H7 (cell line): ENCODE measurements around the gene PLEKHO2. TPM values are rescaled to one million over a fixed set of nuclear protein-coding genes. Genes with fewer than 3 reads are reported as not detected.
A peak's percentile ranks its signal among the peaks of the same experiment; 100 is the strongest.

Source experiments
- DNase-seq: peaks from one replicate; pipeline ENCODE4 v3.0.0; 2012
- H3K27me3 ChIP-seq: 2 replicates; pipeline ENCODE4 v1.6.0; 2011; ENCODE audit warnings: mild to moderate bottlenecking, low read length; ENCODE audit not compliant: control insufficient read depth, insufficient read depth
- H3K36me3 ChIP-seq: replicated peaks from 2 replicates; pipeline ENCODE4 v1.5.1; 2011; ENCODE audit warnings: low read length; ENCODE audit not compliant: control insufficient read depth, insufficient read depth
- H3K4me3 ChIP-seq: 2 replicates; pipeline ENCODE4 v1.5.1; 2011; ENCODE audit warnings: low read depth, mild to moderate bottlenecking, control low read depth, low read length, moderate library complexity; ENCODE audit not compliant: insufficient read depth
- total RNA-seq: library from RNA; depleted of rRNA; stranded (reverse); fragments of >200 nt; shearing (Covaris generic); gene quantifications from 2 replicates; pipeline ENCODE4 v1.2.3, GENCODE V29; 2014

The PLEKHO2 gene
- total RNA-seq, 1 experiment from 2014 or later = 14.5 TPM

DNA sequence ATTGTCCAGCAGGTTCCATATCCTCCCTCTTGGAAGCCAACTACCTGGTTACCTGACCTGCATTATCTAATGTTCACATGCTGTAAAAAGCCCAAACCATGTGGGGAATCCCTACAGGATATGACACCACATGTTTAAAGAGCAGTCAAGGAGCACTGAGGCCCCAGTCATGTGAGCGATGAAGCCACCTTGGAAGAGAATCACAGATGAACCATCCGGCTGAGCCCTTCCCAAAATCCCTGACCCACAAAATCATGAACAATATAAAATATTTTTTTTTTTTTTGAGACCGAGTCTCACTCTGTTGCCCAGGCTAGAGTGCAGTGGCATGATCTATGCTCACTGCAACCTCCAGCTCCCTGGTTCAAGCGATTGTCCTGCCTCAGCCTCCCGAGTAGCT, 59.4 kb downstream of the PLEKHO2 start:
- Histone ChIP-seq H3K4me3 (no peak overlapping the region), H3K27me3 (no peaks in the 10 kb centered on the region), H3K36me3 (no peaks in the 10 kb centered on the region)
- no peak for DNase-seq

DNA sequence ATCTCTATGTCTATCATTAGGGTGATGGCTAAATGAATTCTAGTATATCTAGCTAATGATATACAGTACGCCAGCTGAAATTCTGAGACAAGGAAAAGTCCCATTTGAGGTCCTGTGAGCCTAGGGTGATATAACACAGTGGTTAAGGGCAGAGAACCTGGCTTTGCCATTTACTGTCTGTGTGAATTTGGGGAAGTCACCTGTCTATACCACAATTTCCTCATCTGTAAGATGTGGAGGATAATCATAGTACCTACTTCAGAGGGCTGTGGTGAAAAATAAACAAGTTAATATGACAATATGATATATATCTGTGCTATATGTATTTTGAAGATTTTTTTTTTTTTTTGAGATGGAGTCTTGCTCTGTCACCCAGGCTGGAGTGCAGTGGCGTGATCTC, 60.2 kb downstream of the PLEKHO2 start:
- Histone ChIP-seq H3K4me3 (no peak overlapping the region), H3K27me3 (no peaks in the 10 kb centered on the region), H3K36me3 (no peaks in the 10 kb centered on the region)
- DNase-seq = no peak

DNA sequence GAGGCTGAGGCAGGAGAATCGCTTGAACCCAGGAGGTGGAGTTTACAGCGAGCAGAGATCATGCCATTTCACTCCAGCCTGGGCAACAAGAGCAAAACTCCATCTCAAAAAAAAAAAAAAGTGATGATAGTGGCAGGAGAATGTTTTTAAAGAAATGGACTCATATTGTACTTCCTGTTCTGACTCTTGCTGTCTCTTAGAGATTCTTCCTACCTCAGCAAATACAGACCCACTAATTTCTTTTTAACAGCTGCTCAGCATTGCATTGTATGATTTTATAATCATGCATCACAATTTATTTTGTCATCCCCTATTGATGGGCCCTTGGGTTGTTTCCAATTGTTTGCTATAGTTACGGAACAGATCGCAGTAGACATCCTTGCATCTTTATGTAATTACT, 61.1 kb downstream of the PLEKHO2 start:
- Histone ChIP-seq H3K36me3 (no peaks in the 10 kb centered on the region), H3K27me3 (no peaks in the 10 kb centered on the region), H3K4me3 (no peak overlapping the region)
- DNase-seq = no peak

DNA sequence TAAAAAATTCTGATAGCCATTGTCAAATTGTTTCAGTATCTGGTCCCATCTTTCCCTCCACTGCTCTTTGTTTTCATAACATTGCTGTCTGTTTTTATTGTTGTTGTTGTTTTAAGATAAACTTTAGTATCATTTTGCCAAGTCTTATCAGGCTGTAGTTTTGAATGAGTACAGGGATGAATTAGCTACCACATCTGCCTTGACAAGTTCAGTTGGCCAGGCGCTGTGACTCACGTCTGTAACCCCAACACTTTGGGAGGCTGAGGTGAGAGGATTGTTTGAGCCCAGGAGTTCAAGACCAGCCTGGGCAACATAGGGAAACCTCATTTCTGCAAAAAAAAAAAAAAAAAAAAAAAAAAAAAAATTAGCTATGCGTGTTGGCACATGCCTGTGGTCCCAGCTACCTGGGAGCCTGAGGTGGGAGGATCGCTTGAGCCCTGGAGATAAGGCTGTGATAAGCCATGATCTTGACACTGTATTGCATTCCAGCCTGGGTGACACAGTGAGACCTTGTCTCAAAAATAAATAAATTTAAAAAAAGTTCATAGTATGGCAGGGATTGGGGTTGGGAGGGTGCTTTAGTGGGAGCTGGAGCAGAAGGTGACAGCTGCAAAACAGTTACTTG, 61.7 kb downstream of the PLEKHO2 start:
- DNase-seq = no peak
- no peaks in the 10 kb centered on the region for H3K27me3 ChIP-seq
- H3K4me3 ChIP-seq = no peak overlapping the region
- H3K36me3 ChIP-seq = no peaks in the 10 kb centered on the region

DNA sequence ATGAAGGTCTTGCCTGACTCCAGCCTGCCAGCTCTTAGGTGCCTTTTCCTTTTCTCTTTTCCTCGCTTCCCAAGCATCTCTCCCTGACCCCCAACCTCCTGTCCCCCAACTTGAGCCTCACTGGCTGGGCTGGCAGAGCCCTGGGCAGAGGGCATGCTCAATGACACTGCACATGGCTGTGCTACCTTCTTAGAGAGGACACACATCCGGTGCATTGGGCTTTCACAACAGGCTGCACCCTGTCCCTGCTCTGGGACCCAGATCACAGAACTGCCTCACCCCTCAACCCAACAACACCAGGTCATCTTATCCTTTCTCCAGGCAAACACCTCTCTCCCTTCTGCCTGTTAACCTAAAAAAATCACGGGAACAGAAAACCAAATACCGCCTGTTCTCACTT, 62.5 kb downstream of the PLEKHO2 start:
- H3K27me3 ChIP-seq = no peaks in the 10 kb centered on the region
- H3K36me3 ChIP-seq = no peaks in the 10 kb centered on the region
- H3K4me3 ChIP-seq = no peak overlapping the region
- DNase-seq = no peak

DNA sequence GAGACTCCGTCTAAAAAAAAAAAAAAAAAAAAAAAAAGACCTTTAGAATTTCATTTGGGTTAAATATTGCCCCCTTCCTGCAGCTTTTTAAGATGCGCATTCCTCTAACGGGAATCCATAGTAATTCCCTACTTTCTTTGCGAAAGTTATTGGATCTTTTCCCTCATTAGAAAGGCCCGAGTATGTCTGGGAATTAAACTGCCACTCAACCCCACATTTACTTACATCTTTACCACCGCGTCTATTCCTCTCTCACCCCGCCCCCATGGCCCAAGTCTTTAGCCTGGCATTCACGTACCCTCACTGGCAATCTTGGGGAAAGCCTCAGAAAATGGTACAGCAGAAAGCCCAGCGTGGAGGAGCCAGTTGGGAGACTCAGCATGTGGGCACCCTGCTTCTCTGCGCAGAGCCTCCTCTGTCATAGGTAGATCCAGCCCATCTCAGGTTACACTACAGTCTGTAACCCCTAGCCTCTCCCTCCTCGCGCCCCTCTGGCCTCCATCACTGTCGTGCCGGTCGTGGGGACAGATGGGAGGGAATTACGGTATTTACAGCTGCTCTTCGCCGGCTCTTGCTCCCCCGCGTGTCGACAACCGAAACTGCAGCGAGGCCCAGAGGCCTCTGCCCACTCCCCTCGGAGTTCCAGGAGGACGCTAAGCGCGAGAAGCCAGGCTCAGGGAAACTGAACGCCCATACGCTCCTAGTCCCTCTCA, 63.6 kb downstream of the PLEKHO2 start:
- Histone ChIP-seq H3K36me3 (no peaks in the 10 kb centered on the region), H3K4me3 (peak overlapping the region; percentile 22), H3K27me3 (no peaks in the 10 kb centered on the region)
- DNase-seq = peak; percentile 96

DNA sequence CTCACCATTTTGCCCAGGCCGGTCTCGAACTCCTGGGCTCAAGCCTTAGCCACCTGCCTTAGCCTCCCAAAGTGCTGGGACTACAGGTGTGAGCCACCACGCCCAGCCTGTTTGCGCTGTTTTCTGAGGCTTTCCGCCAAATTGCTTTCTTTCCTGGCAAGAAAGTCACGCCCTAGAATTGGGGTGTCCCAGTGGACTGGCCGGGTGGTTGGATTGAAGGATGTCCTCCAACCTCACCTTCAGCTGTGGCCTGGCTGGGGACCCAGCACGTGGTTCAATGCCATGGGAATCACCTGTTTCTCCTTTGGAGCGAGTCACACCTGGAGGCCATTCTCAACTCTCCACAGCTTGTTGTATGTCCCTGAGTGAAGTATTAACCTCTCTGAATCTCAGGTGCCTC, 64.2 kb downstream of the PLEKHO2 start:
- Histone ChIP-seq H3K4me3 (no peak overlapping the region), H3K27me3 (peaks cover 3% of the 10 kb centered on the region), H3K36me3 (no peaks in the 10 kb centered on the region)
- no peak for DNase-seq

DNA sequence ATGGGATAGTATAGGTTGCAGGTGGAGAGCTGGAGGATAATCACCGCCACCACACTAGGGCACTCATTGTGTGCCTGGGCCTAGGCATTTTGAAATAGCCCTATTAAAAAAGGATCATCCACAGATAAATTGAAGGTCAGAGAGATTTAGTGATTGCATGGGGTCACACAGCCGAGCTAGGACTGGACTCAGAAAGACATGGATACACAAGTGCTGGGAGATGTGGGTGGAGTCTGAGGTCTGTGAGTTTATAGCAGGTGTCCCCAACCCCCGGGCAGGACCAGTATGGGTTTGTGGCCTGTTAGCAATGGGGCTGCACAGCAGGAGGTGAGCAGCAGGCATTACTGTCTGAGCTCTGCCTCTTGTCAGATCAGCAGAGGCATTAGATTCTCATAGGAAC, 64.7 kb downstream of the PLEKHO2 start:
- no peak for DNase-seq
- no peak overlapping the region for H3K4me3 ChIP-seq
- no peaks in the 10 kb centered on the region for H3K36me3 ChIP-seq
- H3K27me3 ChIP-seq = peaks cover 7% of the 10 kb centered on the region

DNA sequence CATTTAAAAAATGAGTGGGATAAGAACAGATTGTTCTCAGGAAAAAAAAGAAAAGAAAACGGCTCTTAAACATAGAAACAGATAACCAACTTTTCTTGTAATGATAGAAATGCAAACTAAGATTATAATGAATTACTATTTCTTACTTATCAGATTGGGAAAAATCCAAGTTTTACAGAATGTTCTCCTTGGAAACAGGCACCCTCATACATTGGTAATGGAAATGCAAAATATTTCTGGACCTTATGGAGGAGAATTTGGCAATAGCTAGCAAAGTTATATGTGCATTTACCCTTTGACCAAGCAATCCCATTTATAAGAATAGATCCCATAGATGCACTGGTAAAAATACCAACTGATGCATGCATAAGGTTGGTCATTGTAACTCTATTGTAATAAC, 66.3 kb downstream of the PLEKHO2 start:
- no peak for DNase-seq
- H3K27me3 ChIP-seq = peaks cover 19% of the 10 kb centered on the region
- no peaks in the 10 kb centered on the region for H3K36me3 ChIP-seq
- H3K4me3 ChIP-seq = no peak overlapping the region

DNA sequence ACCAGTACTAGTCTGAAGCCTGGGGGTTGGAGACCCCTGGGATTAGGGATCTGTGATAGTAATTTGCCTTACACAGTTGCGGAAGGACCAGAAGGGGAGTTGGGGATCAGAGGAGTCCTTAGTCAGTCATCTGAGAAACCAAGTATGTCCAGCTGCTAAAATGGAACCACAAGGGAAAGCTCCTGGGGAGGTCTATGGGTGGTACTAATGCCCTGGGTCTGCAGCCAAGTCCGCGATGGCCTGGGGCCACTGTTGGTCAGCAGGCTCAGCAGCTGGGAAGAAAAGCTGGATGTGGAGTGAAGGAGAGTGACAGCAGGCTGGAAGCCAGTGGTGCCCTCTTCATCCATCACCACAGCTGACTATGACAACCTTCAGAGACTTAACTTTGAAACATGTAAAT, 67.8 kb downstream of the PLEKHO2 start:
- no peak for DNase-seq

DNA sequence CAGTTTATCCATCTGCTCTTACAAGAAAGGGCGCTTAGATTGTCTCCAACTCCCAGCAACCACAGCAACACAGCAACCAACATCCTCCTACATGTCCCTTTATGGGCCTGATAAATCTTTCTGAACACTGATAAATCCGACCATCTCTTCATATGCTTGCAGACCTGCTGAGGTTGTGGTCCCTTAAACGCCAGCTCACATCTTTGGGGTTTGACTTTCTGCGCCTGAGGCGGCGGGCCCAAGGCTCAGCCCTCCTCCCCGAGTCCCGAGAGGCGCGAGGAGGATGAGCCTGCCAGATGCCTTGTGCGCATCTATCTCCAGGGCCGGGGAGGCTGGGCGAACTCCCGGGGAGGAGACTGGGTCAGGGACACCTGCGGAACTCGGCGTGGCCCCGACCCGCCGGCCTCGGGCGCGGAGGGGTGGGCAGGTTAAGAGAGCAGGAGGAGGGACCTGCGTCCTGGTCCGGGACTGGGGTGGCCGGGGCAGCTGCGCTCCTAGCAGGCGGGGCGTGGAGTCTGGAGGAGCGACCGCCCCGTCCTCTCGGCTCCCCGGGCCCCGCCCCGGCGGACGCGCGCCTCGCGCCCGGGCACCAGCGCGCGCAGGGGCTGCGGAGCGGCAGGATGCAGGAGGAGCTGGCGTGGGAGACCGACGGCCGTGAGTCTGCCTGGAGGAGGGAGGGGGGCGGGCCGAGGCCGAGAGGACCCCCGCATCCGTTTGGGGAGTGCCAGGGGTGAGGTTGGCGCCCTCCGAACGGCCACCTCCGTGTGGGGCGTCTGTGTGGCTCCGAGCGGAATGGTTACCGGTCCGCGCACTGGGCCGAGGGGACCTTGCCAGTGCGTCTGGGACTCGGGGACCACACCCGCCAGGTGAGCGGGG, 69.8 kb downstream of the PLEKHO2 start, which contains the start of gene ANKDD1A:
TSS of gene ANKDD1A (plus strand) at position 592 of the 876 bp plus-strand sequence. CDS start at position 621, 29 bp downstream.
- Histone ChIP-seq H3K4me3 (peak within 1 kb of the TSS; percentile 62), H3K36me3 (no peaks in the 10 kb centered on the region), H3K27me3 (peaks cover 19% of the 10 kb centered on the region)
- DNase-seq = peak; percentile 98

More for the DNA sequence above, 67.8 kb downstream of the PLEKHO2 start:
- Histone ChIP-seq H3K27me3 (peaks cover 19% of the 10 kb centered on the region), H3K36me3 (no peaks in the 10 kb centered on the region), H3K4me3 (no peak overlapping the region)

DNA sequence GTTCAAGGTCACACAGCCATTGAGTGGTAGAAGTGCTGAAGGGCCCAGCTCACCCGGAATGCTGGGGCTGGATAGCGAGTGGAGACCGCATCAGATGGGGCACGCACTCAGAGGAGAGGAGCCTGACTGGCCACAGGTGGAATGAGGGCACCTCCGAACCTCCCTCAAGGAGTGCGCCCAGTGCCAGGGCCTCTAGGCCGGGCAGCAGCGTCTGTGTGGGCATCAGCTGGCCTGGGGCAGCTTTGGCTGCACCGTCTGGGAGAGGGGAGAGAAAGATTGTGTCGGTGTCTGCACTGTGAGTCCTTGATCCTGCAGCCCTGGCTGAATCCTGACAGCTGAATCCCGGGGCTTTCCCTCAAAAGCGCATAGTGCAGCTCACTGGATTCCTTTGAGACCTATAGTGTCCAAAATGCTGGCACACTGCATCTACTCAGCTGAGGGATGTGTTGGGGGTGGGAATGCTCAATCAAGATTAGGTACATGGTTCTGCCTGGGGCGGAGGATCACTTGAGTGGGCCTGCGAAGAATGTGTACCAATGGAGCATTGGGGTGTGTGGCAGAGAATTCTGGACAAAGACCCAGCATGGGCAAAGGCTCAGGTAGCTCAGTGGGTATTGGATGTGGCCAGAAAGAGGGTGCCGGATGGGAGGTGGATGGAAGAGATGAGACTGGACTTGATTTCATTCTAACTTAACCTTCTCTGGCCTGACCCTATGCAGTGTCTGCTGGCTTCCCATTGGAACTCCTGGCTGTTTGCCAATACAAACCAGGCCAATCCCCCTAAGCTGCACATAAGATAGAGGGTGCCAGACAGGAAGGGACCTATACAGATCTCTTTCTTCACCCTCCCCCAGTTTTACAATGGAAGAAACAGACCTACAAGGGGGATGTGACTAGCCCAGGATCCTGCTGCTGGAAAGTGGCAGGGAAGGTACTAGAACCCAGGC, 70.9 kb downstream of the PLEKHO2 start:
- Histone ChIP-seq H3K4me3 (peak overlapping the region; percentile 62), H3K27me3 (peaks cover 19% of the 10 kb centered on the region), H3K36me3 (no peaks in the 10 kb centered on the region)
- peak; percentile 62 for DNase-seq

DNA sequence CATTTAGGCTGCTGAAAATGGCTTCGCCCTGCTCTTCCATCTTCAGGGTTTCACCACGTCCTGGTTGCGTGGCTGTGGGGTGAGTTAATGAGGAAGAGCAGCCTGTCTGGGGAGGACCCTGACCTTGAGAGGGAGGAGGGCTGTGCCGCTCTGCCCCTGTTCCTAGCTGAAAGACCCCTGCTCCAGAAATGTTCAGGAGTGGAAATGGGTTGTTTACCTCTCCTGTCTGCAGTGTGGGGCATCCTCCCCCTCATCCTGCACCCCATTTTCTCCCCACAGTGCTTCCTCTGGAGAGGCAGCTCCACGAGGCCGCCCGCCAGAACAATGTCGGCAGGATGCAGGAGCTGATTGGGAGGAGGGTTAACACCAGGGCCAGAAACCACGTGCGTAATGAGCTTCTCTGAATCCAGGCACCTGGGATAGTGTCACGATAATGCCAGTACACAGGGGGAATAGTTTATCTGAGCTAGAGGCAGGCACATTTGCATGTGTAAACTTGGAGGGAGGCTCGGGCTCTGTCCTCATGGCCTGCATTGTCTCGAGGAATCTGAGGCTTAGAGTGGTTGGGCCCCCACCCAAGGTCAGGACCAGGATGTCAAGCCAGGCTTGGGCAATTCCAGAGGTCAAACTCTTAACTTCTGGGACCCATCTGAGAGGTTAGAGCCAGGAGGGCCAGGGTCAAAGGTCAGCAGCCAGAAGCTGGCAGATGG, 74.0 kb downstream of the PLEKHO2 start:
- H3K36me3 ChIP-seq = no peaks in the 10 kb centered on the region
- DNase-seq = peak; percentile 69

More for the DNA sequence above, 74.0 kb downstream of the PLEKHO2 start:
- peaks cover 19% of the 10 kb centered on the region for H3K27me3 ChIP-seq
- no peak overlapping the region for H3K4me3 ChIP-seq
